GM12873 (cell line): Measurements from ENCODE around the gene FNIP2.

ENCODE experiments used
- TF ChIP-seq, protein P1 (sequence below): IDR thresholded peaks from 2 replicates; pipeline ENCODE4 v1.5.1; 2012; ENCODE audit warnings: low read depth, mild to moderate bottlenecking, moderate library complexity, low read length, control low read depth; ENCODE audit not compliant: insufficient read depth; ENCODE audit errors: missing control alignments

Gene FNIP2

DNA sequence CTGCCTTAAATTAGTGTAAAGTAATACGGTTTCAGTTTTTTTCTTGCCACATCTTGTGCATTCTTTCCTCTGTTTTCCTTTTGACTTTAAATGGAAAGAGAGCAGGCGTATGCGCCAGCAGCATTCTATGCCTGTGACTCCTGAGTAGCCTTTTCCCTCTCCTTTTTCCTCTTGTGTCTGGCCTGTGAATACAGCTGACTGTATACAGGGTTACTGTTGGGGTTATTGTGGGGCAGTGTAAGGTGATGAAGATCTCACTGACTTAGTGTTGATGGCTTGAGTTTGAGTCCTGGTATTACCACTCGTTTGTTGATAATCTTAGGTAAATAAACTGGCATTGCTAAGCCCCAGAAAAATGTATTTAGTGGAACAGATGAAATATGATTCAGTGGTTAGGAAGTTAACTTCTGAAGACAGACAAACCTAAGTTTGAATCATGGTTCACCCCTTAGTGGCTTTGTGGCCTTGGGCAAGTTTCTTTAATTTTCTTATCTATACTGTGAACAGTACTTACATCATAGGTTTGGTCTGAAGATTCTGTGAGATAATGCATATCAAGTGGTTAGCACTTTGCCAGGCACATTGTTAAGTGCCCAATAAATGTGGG, 105.1 kb downstream of the FNIP2 start:
- TF ChIP-seq, protein P1, sequence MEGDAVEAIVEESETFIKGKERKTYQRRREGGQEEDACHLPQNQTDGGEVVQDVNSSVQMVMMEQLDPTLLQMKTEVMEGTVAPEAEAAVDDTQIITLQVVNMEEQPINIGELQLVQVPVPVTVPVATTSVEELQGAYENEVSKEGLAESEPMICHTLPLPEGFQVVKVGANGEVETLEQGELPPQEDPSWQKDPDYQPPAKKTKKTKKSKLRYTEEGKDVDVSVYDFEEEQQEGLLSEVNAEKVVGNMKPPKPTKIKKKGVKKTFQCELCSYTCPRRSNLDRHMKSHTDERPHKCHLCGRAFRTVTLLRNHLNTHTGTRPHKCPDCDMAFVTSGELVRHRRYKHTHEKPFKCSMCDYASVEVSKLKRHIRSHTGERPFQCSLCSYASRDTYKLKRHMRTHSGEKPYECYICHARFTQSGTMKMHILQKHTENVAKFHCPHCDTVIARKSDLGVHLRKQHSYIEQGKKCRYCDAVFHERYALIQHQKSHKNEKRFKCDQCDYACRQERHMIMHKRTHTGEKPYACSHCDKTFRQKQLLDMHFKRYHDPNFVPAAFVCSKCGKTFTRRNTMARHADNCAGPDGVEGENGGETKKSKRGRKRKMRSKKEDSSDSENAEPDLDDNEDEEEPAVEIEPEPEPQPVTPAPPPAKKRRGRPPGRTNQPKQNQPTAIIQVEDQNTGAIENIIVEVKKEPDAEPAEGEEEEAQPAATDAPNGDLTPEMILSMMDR: no peak

DNA sequence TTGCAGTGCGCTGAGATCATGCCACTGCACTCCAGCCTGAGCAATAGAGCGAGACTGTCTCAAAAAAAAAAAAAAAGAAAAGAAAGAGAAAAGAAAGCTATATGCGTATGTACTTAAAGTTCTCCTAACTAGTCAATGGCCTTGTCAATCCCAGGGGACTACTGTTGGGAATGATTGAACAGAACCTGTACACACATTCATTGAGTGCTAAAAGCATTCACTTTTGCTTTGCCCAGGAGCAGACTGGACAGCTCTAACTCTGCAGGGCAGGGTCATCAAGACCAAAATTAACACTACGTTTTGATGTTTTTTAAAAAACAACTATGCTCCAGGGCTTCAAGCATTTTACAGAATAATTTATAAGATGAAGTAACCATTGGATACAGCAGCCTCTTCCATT, 106.2 kb downstream of the FNIP2 start:
- TF ChIP-seq, protein P1: no peak

GRCh38 chr4:158875455-158875854, 106.6 kb downstream of the FNIP2 start:
- TF ChIP-seq, protein P1: no peak

DNA sequence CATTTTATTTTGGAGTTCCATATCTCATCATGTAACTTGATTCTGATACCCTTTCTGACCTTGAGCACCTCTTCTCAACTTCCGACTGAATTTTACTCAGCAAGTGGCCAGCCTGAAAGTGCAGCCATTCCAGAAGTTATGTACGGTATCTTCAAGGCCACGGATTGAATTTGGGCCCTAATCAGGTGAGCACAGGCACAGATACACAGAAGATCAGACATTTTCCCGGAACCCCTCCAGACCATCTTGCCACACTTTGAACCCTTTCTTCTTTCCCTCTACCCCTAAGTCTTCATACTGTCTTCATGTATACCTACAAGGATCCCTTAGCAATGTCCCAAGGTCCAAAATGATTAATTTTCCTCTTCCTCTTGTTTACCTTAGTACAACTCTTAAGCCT, 108.2 kb downstream of the FNIP2 start:
- TF ChIP-seq, protein P1: no peak

GRCh38 chr4:158884280-158884679, 115.5 kb downstream of the FNIP2 start:
- TF ChIP-seq, protein P1: no peak

- TF ChIP-seq, protein P1: no peak
Measured at GRCh38 chr4:158885564-158885963, 116.7 kb downstream of the FNIP2 start.

DNA sequence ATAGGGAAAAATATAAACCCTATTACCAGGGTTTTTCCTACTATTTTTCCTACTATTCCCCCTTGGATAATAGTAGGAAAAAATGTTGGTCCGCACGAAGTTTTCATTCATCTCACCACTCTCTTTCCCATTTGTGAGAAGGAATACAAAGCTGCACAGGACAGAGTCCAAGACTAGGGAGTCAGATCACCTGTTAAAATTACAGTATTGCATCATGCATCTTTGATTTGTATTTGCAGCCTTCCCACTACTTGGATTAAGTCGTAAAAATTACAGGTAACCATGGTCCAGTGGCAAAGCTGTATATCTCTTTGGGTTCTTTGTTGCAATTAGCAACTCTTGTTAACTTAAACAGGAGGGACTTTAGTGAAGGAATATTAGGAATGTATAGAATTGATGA, 121.5 kb downstream of the FNIP2 start:
- TF ChIP-seq, protein P1: no peak

DNA sequence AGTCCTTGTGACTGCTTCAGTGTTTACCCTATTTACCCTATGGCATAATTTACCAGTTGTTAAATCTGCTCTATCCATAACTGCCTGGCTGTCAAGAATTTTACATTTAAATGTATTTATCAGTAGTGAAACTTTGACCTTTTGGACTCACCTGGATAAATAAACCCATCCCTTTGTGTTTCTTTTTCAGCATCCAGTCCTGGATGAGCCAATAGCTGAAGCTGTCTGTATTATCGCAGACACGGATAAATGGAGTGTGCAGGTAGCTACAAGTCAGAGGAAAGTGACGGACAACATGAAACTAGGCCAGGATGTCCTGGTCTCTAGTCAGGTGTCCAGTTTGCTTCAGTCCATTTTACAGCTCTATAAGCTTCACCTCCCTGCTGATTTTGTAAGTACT, 122.4 kb downstream of the FNIP2 start:
- TF ChIP-seq, protein P1: no peak
